Liver (tissue), 9 donors: ENCODE results near the gene COCH. TPM values are rescaled to one million over a fixed set of nuclear protein-coding genes. Genes with fewer than 3 reads are reported as not detected.

Experiments used
- DNase-seq: peaks from one replicate; pipeline ENCODE4 v3.0.0-alpha.2; 2017; ENCODE audit warnings: low spot score
- H3K27ac ChIP-seq, 2 donors: one replicate each; pipeline ENCODE4 v1.7.0; 2013; ENCODE audit warnings: inconsistent platforms in 2 of 2, low read length in 2 of 2, control low read depth in 1 of 2, low read depth in 1 of 2, mild to moderate bottlenecking in 1 of 2
- H3K27me3 ChIP-seq, 4 donors: one replicate each; pipeline versions ENCODE4 v1.6.1 to v1.7.0; 2013; ENCODE audit warnings: low read length in 3 of 4, inconsistent platforms in 1 of 4, mild to moderate bottlenecking in 1 of 4, moderate library complexity in 1 of 4; ENCODE audit not compliant: control insufficient read depth in 4 of 4, insufficient read depth in 4 of 4
- H3K36me3 ChIP-seq, 4 donors: one replicate each; pipeline versions ENCODE4 v1.6.1 to v1.7.0; 2013; ENCODE audit warnings: low read length in 3 of 4, mild to moderate bottlenecking in 3 of 4, low read depth in 1 of 4, moderate library complexity in 1 of 4; ENCODE audit not compliant: control insufficient read depth in 4 of 4, insufficient read depth in 3 of 4
- H3K4me1 ChIP-seq, 4 donors: one replicate each; pipeline versions ENCODE4 v1.6.1 to v1.7.0; 2013; ENCODE audit warnings: low read length in 3 of 4, mild to moderate bottlenecking in 3 of 4, moderate library complexity in 1 of 4; ENCODE audit not compliant: control insufficient read depth in 4 of 4, insufficient read depth in 4 of 4
- H3K4me3 ChIP-seq, 3 donors: one replicate each; pipeline versions ENCODE4 v1.6.1 to v1.7.0; 2013; ENCODE audit warnings: low read length in 3 of 3, control low read depth in 1 of 3, low read depth in 1 of 3, mild to moderate bottlenecking in 1 of 3
- H3K9ac ChIP-seq, 2 donors: one replicate each; pipeline ENCODE4 v1.7.0; 2013; ENCODE audit warnings: low read length in 2 of 2, mild to moderate bottlenecking in 2 of 2, moderate library complexity in 2 of 2, control low read depth in 1 of 2, low read depth in 1 of 2
- H3K9me3 ChIP-seq, 4 donors: one replicate each; pipeline versions ENCODE4 v1.6.1 to v1.7.0; 2013; ENCODE audit warnings: low read length in 3 of 4; ENCODE audit not compliant: control insufficient read depth in 4 of 4
- ATF3 ChIP-seq: IDR thresholded peaks from 2 replicates; pipeline ENCODE4 v1.6.1; 2016; ENCODE audit warnings: antibody characterized with exemption
- CTCF ChIP-seq: fragments of 150-350 bp; IDR thresholded peaks from 2 replicates; pipeline ENCODE4 v1.5.1; 2017; ENCODE audit warnings: improper control_type of control experiment, low read depth, low read length; ENCODE audit not compliant: missing input control
- EGR1 ChIP-seq, 2 donors: IDR thresholded peaks; 2 replicates each; pipeline ENCODE4 v1.6.1; 2016 to 2018; ENCODE audit warnings: antibody characterized with exemption in 2 of 2, low read depth in 2 of 2
- FOXA1 ChIP-seq: IDR thresholded peaks from 2 replicates; pipeline ENCODE4 v1.6.1; 2016; ENCODE audit warnings: antibody characterized with exemption
- FOXA2 ChIP-seq: IDR thresholded peaks from 2 replicates; pipeline ENCODE4 v1.6.1; 2016; ENCODE audit warnings: antibody characterized with exemption
- GABPA ChIP-seq, 2 donors: IDR thresholded peaks in 1 of 2; conservative IDR thresholded peaks in 1 of 2; 2 replicates each; pipeline ENCODE4 v1.6.1; 2016; ENCODE audit warnings: antibody characterized with exemption in 2 of 2, mild to moderate bottlenecking in 1 of 2, moderate library complexity in 1 of 2
- HNF4A ChIP-seq, 2 donors: conservative IDR thresholded peaks; 2 replicates each; pipeline ENCODE4 v1.6.1; 2016; ENCODE audit warnings: antibody characterized with exemption in 2 of 2, mild to moderate bottlenecking in 2 of 2
- HNF4G ChIP-seq: IDR thresholded peaks from 2 replicates; pipeline ENCODE4 v1.6.1; 2016; ENCODE audit warnings: antibody characterized with exemption
- JUND ChIP-seq, 2 donors: IDR thresholded peaks; 2 replicates each; pipeline ENCODE4 v1.6.1; 2016; ENCODE audit warnings: antibody characterized with exemption in 2 of 2
- MAX ChIP-seq: IDR thresholded peaks from 2 replicates; pipeline ENCODE4 v1.6.1; 2016; ENCODE audit warnings: antibody characterized with exemption
- NR2F2 ChIP-seq: IDR thresholded peaks from 2 replicates; pipeline ENCODE4 v1.6.1; 2016; ENCODE audit warnings: antibody characterized with exemption
- RAD21 ChIP-seq, 2 donors: IDR thresholded peaks; 2 replicates each; pipeline ENCODE4 v1.6.1; 2016; ENCODE audit warnings: antibody characterized with exemption in 2 of 2, mild to moderate bottlenecking in 2 of 2
- REST ChIP-seq: IDR thresholded peaks from 2 replicates; pipeline ENCODE4 v1.6.1; 2016; ENCODE audit warnings: antibody characterized with exemption, mild to moderate bottlenecking
- RXRA ChIP-seq, 2 donors: IDR thresholded peaks; 2 replicates each; pipeline ENCODE4 v1.6.1; 2017 to 2018; ENCODE audit warnings: antibody characterized with exemption in 2 of 2, mild to moderate bottlenecking in 1 of 2
- SP1 ChIP-seq: IDR thresholded peaks from 2 replicates; pipeline ENCODE4 v1.6.1; 2018; ENCODE audit warnings: antibody characterized with exemption, mild to moderate bottlenecking
- TAF1 ChIP-seq: conservative IDR thresholded peaks from 2 replicates; pipeline ENCODE4 v1.6.1; 2016; ENCODE audit warnings: antibody characterized with exemption, mild to moderate bottlenecking
- YY1 ChIP-seq: IDR thresholded peaks from 2 replicates; pipeline ENCODE4 v1.6.1; 2016; ENCODE audit warnings: antibody characterized with exemption, mild to moderate bottlenecking
- WGBS: extraction: QIAGEN DNeasy Blood & Tissue Kit; methylation state at CpG from one replicate; pipeline ENCODE4 v1.1.7; 2013; 5-methylcytosine and 5-hydroxymethylcytosine counted together
- polyA plus RNA-seq, 2 donors: library from polyadenylated mRNA; stranded (reverse) in 1 of 2; unstranded in 1 of 2; fragments of 200-250 nt in 1 of 2; fragments of >200 nt in 1 of 2; fragmentation: Nextera tagmentation in 1 of 2; extraction: Ambion mirVana in 1 of 2; gene quantifications; one replicate each; pipeline versions ENCODE4 v1.2.1 to v1.2.3, GENCODE V29; 2013 to 2015
- total RNA-seq, 2 donors: library from RNA; depleted of rRNA; stranded (reverse); fragments of >200 nt; gene quantifications; one replicate each; pipeline ENCODE4 v1.2.3, GENCODE V29; 2014
- donor health status: healthy.
- donor health status: healthy.
- donor health status: healthy.
- donor health status: healthy.
- donor health status: healthy.

The COCH gene
- total and polyA plus RNA-seq, 4 donors: 0.33 to 2.5 (median 0.49) TPM

- H3K27ac ChIP-seq: no peak overlapping the region
- whole genome bisulfite sequencing: 72% methylated on average over 4 of the region's 4 CpGs
- no peaks in the 10 kb centered on the region for H3K9me3 ChIP-seq
- H3K9ac ChIP-seq: no peak overlapping the region
- H3K36me3 ChIP-seq: peaks cover 0 to 1% (median under 1%) of the 10 kb centered on the region in 4 donors
- H3K4me3 ChIP-seq: no peak overlapping the region
- TF ChIP-seq EGR1 (IDR thresholded peaks at IDR 0.05; ENCODE audit: low read depth in 2 of 2): no peak
- TF ChIP-seq JUND (IDR thresholded peaks at IDR 0.05): no peak
- no peak for TF ChIP-seq MAX
- no peak for TF ChIP-seq HNF4G
- no peak for TF ChIP-seq NR2F2
- no peaks in the 10 kb centered on the region for H3K27me3 ChIP-seq
- H3K4me1 ChIP-seq: no peaks in the 10 kb centered on the region
- no peak for DNase-seq
These were observed 14.9 kb downstream of the COCH start for GRCh38 chr14:30889244-30889594.

GRCh38 chr14:30893819-30894218 lies 19.5 kb downstream of the COCH start:
- WGBS: 98% methylated on average over 2 of the region's 2 CpGs
- TF ChIP-seq REST: no peak
- TF ChIP-seq NR2F2: no peak
- TF ChIP-seq JUND (IDR thresholded peaks at IDR 0.05): no peak
- no peak for TF ChIP-seq YY1
- no peak for TF ChIP-seq HNF4G
- TF ChIP-seq HNF4A (conservative IDR thresholded peaks at IDR 0.05): no peak
- TF ChIP-seq FOXA2: no peak
- TF ChIP-seq SP1: no peak
- TF ChIP-seq ATF3: no peak
- TF ChIP-seq FOXA1: no peak
- no peak for TF ChIP-seq GABPA (IDR thresholded peaks at IDR 0.05 in 1 of 2, conservative IDR thresholded peaks at IDR 0.05 in 1 of 2)
- no peak for TF ChIP-seq CTCF
- TF ChIP-seq RXRA (IDR thresholded peaks at IDR 0.05): no peak
- no peak for TF ChIP-seq RAD21 (IDR thresholded peaks at IDR 0.05)
- no peak for TF ChIP-seq MAX
- no peak for TF ChIP-seq TAF1
- Histone ChIP-seq H3K4me3 (no peak overlapping the region), H3K4me1 (no peaks in the 10 kb centered on the region), H3K9me3 (no peaks in the 10 kb centered on the region), H3K9ac (no peak overlapping the region), H3K27me3 (no peaks in the 10 kb centered on the region), H3K27ac (no peak overlapping the region), H3K36me3 (peaks cover 0 to 25% (median 16%) of the 10 kb centered on the region in 4 donors)
- DNase-seq: no peak
